Epithelial cell of esophagus (primary cell): ENCODE data around the gene ASB16.

Experiments used
- DNase-seq: peaks from one replicate; pipeline ENCODE4 v3.0.0; 2010; ENCODE audit warnings: low read depth
- H3K4me3 ChIP-seq: 2 replicates; pipeline ENCODE4 v1.5.1; 2011; ENCODE audit warnings: mild to moderate bottlenecking, low read length, control low read depth
- TF ChIP-seq, protein P1 (sequence below): IDR thresholded peaks from 2 replicates; pipeline ENCODE4 v1.5.1; 2011; ENCODE audit warnings: low read depth, mild to moderate bottlenecking, low read length, control low read depth, inconsistent platforms; ENCODE audit not compliant: insufficient read depth; ENCODE audit errors: missing control alignments

ASB16 gene

GRCh38 chr17:44152875-44153274 lies 17.6 kb upstream of the ASB16 start:
- no peak overlapping the region for H3K4me3 ChIP-seq
- peak; percentile 94 for DNase-seq
- TF ChIP-seq, protein P1, sequence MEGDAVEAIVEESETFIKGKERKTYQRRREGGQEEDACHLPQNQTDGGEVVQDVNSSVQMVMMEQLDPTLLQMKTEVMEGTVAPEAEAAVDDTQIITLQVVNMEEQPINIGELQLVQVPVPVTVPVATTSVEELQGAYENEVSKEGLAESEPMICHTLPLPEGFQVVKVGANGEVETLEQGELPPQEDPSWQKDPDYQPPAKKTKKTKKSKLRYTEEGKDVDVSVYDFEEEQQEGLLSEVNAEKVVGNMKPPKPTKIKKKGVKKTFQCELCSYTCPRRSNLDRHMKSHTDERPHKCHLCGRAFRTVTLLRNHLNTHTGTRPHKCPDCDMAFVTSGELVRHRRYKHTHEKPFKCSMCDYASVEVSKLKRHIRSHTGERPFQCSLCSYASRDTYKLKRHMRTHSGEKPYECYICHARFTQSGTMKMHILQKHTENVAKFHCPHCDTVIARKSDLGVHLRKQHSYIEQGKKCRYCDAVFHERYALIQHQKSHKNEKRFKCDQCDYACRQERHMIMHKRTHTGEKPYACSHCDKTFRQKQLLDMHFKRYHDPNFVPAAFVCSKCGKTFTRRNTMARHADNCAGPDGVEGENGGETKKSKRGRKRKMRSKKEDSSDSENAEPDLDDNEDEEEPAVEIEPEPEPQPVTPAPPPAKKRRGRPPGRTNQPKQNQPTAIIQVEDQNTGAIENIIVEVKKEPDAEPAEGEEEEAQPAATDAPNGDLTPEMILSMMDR = peak; percentile 25

- no peak for DNase-seq
- H3K4me3 ChIP-seq = no peak overlapping the region
- TF ChIP-seq, protein P1 = no peak
Observed at GRCh38 chr17:44155488-44155887, 15.0 kb upstream of the ASB16 start.

DNA sequence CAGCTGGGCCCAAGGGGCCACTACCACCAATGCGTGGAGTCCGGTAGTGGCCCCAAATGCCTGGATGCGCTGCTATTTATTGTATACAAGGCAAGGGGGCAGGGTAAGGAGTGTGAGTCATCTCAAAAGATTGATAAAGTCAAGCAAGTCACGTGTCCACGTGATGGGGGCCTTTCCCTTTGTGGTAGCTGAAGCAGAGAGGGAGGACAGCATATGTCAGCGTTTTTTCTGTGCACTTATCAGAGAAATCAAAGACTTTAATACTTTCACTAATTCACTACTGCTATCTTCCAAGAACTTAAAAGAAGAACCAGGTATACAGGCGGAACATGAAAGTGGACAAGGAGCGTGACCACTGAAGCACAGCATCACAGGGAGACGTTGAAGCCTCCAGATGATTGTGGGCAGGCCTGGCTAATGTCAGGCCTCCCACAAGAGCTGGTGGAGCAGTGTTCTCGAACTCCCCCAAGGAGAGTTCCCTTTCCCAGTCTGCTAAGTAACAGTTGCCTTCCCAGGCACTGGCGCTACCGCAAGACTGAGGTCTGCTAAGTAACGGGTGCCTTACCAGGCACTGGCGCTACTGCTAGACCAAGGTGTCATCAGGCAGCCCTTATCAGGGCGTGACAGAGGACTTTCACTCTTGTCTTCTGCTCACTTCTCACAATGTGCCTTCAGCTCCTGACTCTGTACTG lies 10.8 kb upstream of the ASB16 start:
- H3K4me3 ChIP-seq = no peak overlapping the region
- DNase-seq = no peak
- TF ChIP-seq, protein P1 = no peak

DNA sequence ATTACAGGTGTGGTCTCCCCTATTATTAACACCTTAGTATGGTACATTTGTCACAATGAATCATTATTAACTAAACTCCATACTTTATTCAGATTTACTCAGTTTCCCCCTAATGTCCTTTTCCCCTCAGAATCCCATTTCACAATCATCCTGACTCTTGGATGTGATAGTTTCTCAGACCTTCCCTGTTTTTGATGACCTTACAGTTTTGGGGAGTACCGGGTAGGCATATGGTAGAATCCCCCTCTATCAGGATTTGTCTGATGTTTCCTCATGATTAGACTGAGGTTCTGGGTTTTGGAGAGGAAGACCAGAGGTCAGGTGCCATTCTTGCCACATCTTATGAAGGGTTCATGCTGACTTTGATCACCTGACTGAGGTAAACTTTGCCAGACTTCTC lies 6.0 kb upstream of the ASB16 start:
- TF ChIP-seq, protein P1 = no peak
- no peak for DNase-seq
- H3K4me3 ChIP-seq = no peak overlapping the region

- H3K4me3 ChIP-seq = no peak overlapping the region
- TF ChIP-seq, protein P1 = no peak
Observed at GRCh38 chr17:44167181-44167861, 3.2 kb upstream of the ASB16 start.

DNA sequence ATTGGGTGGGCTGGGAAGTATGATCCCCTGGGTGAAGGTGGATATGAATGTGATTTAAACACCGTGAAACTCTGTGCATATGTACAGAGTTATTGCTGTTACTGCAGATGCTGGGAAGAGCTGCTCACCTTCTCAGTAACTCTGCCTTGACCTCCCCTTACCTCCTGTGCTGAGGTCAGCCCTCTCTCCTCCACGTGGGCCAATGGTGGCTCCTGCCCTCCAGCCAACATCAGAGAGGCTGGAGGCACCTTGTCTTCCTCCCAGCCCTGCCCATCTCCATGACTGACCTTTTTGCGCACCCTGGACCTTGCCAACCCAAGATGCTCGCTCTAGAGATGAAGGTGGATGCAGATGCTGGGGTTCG lies 387 bp upstream of the ASB16 start:
- no peak for DNase-seq
- TF ChIP-seq, protein P1 = no peak
- H3K4me3 ChIP-seq = no peak overlapping the region

More at GRCh38 chr17:44167181-44167861, 3.2 kb upstream of the ASB16 start:
- no peak for DNase-seq
